HepG2 (cell line): Measurements from ENCODE around the gene ARL10. TPM values are rescaled to one million over a fixed set of nuclear protein-coding genes. Genes with fewer than 3 reads are reported as not detected.

Source experiments
- ASH2L ChIP-seq: fragments of 300-600, 200-600 bp; sonication (generic); IDR thresholded peaks from 2 replicates; pipeline ENCODE4 v1.7.0; 2017; ENCODE audit warnings: low read depth, mild to moderate bottlenecking, moderate library complexity, mixed read lengths, low read length; ENCODE audit not compliant: insufficient read length
- ATF5 ChIP-seq: sonication (generic); formaldehyde crosslinking; IDR thresholded peaks from 2 replicates; pipeline ENCODE4 v1.4.0; 2020; ENCODE audit warnings: mild to moderate bottlenecking, low read depth, missing genetic modification reagents
- CTCF ChIP-seq: sonication (generic); formaldehyde crosslinking; IDR thresholded peaks from 2 replicates; pipeline ENCODE4 v1.5.0; 2020; ENCODE audit warnings: mild to moderate bottlenecking, missing genetic modification reagents, moderate library complexity
- IKZF4 ChIP-seq: sonication (generic); formaldehyde crosslinking; IDR thresholded peaks from 2 replicates; pipeline ENCODE4 v1.5.1; 2020; ENCODE audit warnings: borderline replicate concordance, mild to moderate bottlenecking, low read depth, missing genetic modification reagents; ENCODE audit errors: not compliant biosample characterization
- KDM1A ChIP-seq: IDR thresholded peaks from 2 replicates; pipeline ENCODE4 v1.6.1; 2016; ENCODE audit warnings: missing compliant biosample characterization
- POLR2AphosphoS5 ChIP-seq: IDR thresholded peaks from 2 replicates; pipeline ENCODE4 v1.6.1; 2012; ENCODE audit warnings: low read depth, low read length
- SIN3A ChIP-seq: IDR thresholded peaks from 2 replicates; pipeline ENCODE4 v1.6.1; 2011; ENCODE audit warnings: low read depth, mild to moderate bottlenecking, control low read depth, low read length, borderline replicate concordance
- SRF ChIP-seq: IDR thresholded peaks from 2 replicates; pipeline ENCODE4 v1.6.1; 2011; ENCODE audit warnings: mild to moderate bottlenecking, low read depth, low read length, moderate library complexity
- SUZ12 ChIP-seq: fragments of 150-350 bp; IDR thresholded peaks from 2 replicates; pipeline ENCODE4 v1.6.1; 2014; ENCODE audit warnings: low read depth, low read length
- TFDP1 ChIP-seq: IDR thresholded peaks from 2 replicates; pipeline ENCODE4 v1.6.1; 2016; ENCODE audit warnings: missing compliant biosample characterization, missing genetic modification reagents, borderline replicate concordance
- ZNF552 ChIP-seq: sonication (generic); formaldehyde crosslinking; IDR thresholded peaks from 2 replicates; pipeline ENCODE4 v1.9.0; 2022; ENCODE audit warnings: missing genetic modification reagents, mild to moderate bottlenecking, borderline replicate concordance
- ZNF660 ChIP-seq: sonication (generic); formaldehyde crosslinking; IDR thresholded peaks from 2 replicates; pipeline ENCODE4 v1.5.1; 2020; ENCODE audit warnings: mild to moderate bottlenecking, low read depth, missing genetic modification reagents, borderline replicate concordance
- ZNF75D ChIP-seq: sonication (generic); formaldehyde crosslinking; IDR thresholded peaks from 2 replicates; pipeline ENCODE4 v1.8.1; 2023; ENCODE audit warnings: missing genetic modification reagents, mild to moderate bottlenecking, borderline replicate concordance
- polyA plus RNA-seq, 8 experiments: library from polyadenylated mRNA; depleted of rRNA in 3 of 8; stranded (reverse) in 7 of 8; unstranded in 1 of 8; fragments of >200 nt; fragmentation: Illumina TruSeq in 4 of 8; extraction: Trizol in 4 of 8; gene quantifications; 2 replicates each; pipeline versions ENCODE4 v1.2.1 to v1.2.3, GENCODE V29; 2011 to 2016; ENCODE audit warnings: low read depth in 4 of 8, missing spikeins in 1 of 8, mixed read lengths in 1 of 8; ENCODE audit not compliant: insufficient read depth in 1 of 8
- total RNA-seq, 5 experiments: library from RNA; depleted of rRNA; stranded (reverse); fragments of >200 nt; fragmentation: Illumina TruSeq; extraction: Trizol; gene quantifications; 2 replicates each; pipeline ENCODE4 v1.2.3, GENCODE V29; 2016; ENCODE audit warnings: low read depth in 1 of 5
- TF ChIP-seq, protein P1 (sequence below), 2 experiments: sonication (generic) in 1 of 2; formaldehyde crosslinking in 1 of 2; IDR thresholded peaks; 2 replicates each; pipeline versions ENCODE4 v1.4.0 to v1.6.1; 2018 to 2020; ENCODE audit warnings: missing genetic modification reagents in 2 of 2, borderline replicate concordance in 1 of 2, low read depth in 1 of 2, mild to moderate bottlenecking in 1 of 2, missing biosample characterization in 1 of 2
- TF ChIP-seq, protein P2 (sequence below): sonication (generic); formaldehyde crosslinking; IDR thresholded peaks from 2 replicates; pipeline ENCODE4 v1.5.1; 2020; ENCODE audit warnings: missing genetic modification reagents, mild to moderate bottlenecking, borderline replicate concordance
- TF ChIP-seq, protein P3 (sequence below): sonication (generic); formaldehyde crosslinking; IDR thresholded peaks from 2 replicates; pipeline ENCODE4 v1.4.0; 2020; ENCODE audit warnings: mild to moderate bottlenecking, missing genetic modification reagents

The ARL10 gene
- total and polyA plus RNA-seq, 2 of the 13 experiments (the other 11 are each of a cell fraction or from before 2014, with no cell fraction given) = 0.18 to 0.50 TPM

- TF ChIP-seq TFDP1 (CRISPR knock-in tag) = peak; percentile 96
- TF ChIP-seq ASH2L = peak; percentile 72
- no peak for TF ChIP-seq ZNF660 (CRISPR knock-in tag)
- no peak for TF ChIP-seq SUZ12
- TF ChIP-seq, protein P1, sequence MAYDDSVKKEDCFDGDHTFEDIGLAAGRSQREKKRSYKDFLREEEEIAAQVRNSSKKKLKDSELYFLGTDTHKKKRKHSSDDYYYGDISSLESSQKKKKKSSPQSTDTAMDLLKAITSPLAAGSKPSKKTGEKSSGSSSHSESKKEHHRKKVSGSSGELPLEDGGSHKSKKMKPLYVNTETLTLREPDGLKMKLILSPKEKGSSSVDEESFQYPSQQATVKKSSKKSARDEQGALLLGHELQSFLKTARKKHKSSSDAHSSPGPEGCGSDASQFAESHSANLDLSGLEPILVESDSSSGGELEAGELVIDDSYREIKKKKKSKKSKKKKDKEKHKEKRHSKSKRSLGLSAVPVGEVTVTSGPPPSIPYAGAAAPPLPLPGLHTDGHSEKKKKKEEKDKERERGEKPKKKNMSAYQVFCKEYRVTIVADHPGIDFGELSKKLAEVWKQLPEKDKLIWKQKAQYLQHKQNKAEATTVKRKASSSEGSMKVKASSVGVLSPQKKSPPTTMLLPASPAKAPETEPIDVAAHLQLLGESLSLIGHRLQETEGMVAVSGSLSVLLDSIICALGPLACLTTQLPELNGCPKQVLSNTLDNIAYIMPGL (CRISPR knock-in tag; IDR thresholded peaks at IDR 0.05; ENCODE audit: borderline replicate concordance in 1 of 2, low read depth in 1 of 2) = peak; percentile 89 to 90
- TF ChIP-seq ZNF552 (CRISPR knock-in tag) = no peak
- TF ChIP-seq ATF5 (CRISPR knock-in tag) = peak; percentile 39; the same call in 1 of the 2 replicates
- TF ChIP-seq SIN3A = peak; percentile 25; the same call in 1 of the 2 replicates
- TF ChIP-seq ZNF75D (CRISPR knock-in tag) = no peak
- TF ChIP-seq POLR2AphosphoS5 = peak; percentile 23; the same call in 1 of the 2 replicates
- TF ChIP-seq, protein P2, sequence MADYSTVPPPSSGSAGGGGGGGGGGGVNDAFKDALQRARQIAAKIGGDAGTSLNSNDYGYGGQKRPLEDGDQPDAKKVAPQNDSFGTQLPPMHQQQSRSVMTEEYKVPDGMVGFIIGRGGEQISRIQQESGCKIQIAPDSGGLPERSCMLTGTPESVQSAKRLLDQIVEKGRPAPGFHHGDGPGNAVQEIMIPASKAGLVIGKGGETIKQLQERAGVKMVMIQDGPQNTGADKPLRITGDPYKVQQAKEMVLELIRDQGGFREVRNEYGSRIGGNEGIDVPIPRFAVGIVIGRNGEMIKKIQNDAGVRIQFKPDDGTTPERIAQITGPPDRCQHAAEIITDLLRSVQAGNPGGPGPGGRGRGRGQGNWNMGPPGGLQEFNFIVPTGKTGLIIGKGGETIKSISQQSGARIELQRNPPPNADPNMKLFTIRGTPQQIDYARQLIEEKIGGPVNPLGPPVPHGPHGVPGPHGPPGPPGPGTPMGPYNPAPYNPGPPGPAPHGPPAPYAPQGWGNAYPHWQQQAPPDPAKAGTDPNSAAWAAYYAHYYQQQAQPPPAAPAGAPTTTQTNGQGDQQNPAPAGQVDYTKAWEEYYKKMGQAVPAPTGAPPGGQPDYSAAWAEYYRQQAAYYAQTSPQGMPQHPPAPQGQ (CRISPR knock-in tag) = no peak
- TF ChIP-seq KDM1A = no peak
- TF ChIP-seq, protein P3, sequence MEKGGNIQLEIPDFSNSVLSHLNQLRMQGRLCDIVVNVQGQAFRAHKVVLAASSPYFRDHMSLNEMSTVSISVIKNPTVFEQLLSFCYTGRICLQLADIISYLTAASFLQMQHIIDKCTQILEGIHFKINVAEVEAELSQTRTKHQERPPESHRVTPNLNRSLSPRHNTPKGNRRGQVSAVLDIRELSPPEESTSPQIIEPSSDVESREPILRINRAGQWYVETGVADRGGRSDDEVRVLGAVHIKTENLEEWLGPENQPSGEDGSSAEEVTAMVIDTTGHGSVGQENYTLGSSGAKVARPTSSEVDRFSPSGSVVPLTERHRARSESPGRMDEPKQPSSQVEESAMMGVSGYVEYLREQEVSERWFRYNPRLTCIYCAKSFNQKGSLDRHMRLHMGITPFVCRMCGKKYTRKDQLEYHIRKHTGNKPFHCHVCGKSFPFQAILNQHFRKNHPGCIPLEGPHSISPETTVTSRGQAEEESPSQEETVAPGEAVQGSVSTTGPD (CRISPR knock-in tag) = no peak
- TF ChIP-seq SRF = no peak
- TF ChIP-seq CTCF = peak; percentile 83
- TF ChIP-seq IKZF4 (CRISPR knock-in tag) = no peak
These were observed 51.0 kb downstream of the ARL10 start, which contains the start of gene CLTB (continued) for GRCh38 chr5:176415952-176416924.
